HuH-7.5 (cell line): ENCODE data around the gene FYN.

Experiments
- DNase-seq: peaks from one replicate; pipeline ENCODE4 v3.0.0; 2011; ENCODE audit warnings: low spot score

Gene FYN

DNA sequence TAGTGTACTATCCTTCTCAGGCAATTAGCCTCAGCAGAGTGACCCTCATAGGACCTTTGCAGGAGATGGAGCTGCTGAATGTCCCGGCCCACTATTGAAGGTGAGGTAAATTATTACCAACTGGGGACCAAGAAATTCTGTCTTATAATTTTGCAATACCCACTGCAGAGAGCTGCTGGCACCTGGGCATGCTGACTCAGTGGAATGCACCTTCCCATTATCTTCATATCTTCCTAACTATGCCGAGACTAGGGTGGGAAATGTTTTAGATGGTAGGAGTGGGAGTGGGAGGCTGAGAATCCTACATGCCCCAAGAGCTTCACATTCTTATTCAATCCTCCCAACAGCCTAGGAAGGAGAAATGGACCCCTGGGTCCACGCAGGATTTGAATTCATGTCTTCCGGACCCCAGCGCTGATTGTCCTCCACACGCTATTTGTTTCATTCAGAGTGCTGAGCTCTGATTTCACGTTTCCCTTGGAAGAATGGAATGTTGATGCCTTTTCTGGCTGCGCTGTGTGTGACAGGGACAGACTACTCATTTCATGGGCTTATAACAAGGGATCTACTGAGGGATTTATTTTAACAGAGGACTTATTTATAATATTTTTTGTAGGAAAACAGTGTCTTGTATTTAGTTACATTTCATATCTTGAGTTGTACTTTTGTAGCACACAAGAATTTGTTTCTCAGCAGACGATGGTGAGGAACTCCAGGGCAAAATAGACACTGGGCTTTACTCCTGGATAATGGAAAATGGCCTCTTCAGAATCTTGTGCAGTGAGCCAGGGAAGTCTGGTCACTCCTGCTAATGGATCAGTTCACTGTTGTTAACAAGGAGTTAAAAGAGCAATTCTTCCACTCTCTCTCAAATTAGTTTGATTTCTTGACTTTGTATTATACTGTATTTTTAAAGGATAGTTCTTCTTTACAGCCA, 66.4 kb downstream of the FYN start:
- no peak for DNase-seq

DNA sequence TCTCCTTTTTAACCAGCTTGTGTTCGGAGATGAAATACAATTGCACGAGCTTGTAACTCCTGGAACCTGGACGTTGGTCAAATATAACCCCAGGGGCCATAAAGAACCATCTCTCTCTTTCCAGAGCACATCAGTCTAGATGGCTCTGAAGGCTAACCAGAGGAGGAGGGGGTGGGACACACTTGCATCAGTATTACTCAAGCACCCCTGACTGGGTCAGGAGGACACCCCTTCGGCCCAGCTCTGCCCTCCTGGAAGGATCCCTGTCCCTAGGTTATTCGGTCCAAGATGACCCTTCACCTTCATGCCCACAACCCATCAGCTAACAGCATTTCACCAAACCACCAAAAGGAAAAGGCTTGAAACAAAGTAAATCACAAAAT, 67.1 kb downstream of the FYN start:
- DNase-seq: no peak

DNA sequence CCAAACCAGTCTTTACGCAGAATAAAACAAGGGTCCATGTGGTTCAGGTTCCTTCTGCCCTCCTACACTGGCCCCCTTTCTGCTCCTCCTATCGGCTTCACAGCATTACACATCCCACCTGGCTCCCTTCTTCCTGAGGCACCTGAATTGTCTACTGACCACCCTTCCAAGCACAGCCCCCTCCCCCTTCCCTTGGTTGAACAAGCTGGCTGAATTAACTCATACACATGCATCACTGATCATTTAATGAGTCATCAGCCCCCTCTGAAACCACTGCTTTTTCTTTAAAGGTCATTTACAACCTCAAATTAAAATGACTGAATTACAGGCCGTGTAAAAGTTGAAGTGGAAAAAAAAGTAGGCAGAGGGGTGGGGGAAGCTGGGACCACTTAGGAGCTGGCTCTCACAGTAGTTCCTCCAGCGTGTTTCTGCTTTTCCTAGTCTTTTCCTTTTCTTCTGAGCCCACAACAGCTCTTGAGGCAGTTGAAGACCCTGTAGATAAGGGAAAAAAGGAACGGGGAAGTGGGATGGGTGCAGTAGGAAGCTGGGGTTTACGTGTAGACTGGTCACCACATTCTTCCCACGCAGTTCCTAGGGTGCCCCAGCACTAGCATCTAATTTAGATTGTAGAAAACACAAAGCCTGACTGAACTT, 67.6 kb downstream of the FYN start:
- no peak for DNase-seq

DNA sequence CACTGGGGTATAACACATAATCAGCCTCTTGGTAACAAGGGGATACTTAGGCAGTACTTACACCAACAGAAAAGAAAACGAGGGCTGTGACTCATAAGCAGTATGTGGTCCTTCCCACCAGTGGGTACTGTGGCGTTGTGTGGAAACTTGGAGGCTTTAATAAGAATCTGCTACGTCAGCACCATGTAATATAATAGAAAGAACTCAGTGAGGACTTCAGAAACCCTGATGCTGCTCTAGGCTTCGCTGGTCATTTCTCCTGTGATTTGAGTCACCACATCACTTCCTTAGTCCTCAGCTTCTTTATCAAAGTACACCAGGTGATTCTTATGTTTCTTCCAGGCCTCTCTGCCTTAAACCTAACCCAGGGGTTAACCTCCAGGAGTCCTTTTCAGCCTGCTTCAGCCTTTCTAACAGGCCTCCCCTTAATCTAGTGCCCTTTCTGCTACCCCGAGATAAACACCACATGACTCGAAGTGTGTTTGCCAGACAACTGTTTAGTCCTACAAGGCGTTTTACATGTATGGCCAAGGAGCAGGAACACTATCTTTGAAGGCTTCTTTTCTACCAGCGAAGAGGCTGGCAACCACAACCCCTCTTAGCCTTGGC, 68.5 kb downstream of the FYN start:
- DNase-seq: no peak

DNA sequence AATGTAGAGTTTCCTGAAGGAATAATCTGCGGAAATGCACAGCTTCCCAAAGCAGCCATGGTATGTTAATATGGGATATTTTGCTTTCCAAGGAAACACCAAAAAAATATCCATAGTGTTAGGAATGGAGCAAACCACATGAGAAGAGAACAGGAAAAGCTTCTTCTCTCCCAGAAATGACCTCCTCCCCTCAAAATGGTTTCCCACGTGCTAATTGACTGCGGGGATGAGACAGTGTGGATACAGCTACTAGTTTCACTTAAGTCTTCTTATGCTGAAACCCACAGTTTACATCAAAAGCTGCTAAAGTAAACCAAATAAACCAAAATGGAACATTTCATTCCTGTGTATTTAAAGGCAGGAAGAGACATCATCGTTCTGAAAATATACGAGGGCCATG, 69.4 kb downstream of the FYN start:
- no peak for DNase-seq

DNA sequence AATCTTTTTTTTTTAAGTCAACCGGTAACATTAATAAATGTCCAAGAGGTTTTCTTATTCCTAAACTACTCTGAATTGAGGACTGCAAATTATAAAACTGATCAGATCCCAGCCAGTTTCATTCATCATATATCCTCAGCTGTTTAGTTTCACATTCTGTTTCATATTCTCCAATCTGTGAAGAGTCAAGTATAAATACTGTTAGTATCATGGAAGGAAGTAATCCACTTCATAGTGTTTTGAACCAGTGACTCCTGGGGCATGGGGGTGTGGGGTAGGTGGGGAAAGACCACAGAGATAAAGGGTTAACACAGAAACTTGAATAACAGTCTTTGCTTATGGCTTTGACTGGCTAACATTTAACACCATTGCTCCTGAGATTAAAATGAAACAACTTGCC, 69.9 kb downstream of the FYN start:
- DNase-seq: no peak

DNA sequence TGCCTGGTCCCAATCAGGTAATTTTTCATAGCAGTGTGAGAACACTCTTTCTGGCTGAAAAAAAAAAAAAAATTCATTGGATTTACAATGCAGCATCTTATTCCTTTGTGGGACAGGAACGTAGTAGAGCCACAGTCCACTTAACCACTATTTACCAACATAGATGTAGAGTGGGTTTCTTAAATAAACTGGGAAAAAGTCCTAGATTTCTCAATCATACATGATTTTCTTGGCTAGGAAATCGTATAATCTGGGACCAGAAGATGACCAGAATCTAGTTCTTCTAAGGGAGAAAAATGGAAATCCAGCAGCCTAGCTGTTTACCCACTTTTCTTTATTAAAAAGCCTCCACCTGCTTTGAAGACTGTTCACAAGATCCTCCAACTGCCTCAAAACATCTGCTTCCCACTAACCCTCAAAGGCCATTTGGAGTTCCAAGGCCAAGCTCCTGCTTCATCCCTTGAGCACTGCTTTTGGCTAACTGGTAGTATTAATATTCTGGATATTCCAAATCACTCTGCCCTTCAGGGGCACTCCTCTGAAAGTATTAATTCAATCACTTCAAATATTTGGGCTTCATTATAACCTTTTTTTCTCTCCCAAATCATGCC, 70.4 kb downstream of the FYN start:
- no peak for DNase-seq

DNA sequence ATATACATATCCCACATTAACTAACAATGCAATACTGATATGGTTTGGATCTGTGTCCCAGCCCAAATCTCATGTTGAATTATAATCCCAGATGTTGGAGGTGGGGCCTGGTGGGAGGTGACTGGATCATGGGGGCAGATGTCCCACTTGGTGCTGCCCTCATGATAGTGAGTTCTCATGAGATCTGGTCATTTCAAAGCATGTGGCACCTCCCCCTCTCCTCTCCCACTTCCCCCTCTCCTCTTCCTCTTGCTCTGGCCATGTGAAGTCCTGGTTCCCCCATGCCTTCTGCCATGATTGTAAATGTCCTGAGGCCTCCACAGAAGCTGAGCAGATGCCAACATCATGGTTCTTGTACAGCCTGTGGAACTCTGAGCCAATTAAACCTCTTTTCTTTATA, 71.2 kb downstream of the FYN start:
- no peak for DNase-seq

DNA sequence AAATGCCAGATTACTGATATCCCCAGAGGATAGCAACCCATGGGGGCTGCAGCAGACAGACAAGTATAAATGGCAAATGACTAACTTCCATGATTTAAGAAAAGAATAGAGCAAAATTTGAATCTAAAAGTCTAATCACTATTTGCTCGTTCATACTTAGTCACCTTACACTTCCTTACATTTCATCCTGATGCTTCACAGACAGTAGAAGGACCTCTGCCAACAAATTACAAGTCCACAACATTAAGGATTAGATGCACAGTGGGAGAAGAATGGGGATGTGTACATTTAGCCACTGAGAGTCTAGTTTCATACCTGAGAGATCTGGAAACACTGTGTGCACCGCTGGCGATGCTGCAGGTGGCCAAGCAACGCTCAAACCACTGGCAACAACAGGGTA, 72.4 kb downstream of the FYN start:
- no peak for DNase-seq

DNA sequence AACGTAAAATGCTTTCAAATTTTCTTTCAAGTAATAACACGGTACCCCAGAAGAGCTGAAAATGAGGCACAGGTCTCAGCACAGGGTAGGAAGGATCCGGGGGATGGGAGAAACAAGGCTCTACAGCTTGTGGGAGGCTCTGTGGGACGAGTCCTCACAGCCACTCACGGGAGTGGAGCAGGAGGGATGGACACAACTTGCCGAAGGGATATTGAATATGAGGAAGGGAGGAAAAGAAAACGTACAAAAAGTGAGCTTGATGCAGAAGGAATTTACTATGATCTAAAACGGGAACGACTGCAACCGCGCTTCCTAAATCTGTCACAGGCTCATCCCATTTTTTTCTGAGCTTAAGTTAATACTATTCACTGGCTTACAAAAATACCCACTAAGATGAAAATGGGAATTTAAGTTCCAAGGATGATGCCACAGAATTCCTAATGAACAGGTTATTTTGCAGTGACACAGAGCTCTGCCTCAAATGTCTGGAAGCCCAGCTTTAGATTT, 72.9 kb downstream of the FYN start:
- no peak for DNase-seq

DNA sequence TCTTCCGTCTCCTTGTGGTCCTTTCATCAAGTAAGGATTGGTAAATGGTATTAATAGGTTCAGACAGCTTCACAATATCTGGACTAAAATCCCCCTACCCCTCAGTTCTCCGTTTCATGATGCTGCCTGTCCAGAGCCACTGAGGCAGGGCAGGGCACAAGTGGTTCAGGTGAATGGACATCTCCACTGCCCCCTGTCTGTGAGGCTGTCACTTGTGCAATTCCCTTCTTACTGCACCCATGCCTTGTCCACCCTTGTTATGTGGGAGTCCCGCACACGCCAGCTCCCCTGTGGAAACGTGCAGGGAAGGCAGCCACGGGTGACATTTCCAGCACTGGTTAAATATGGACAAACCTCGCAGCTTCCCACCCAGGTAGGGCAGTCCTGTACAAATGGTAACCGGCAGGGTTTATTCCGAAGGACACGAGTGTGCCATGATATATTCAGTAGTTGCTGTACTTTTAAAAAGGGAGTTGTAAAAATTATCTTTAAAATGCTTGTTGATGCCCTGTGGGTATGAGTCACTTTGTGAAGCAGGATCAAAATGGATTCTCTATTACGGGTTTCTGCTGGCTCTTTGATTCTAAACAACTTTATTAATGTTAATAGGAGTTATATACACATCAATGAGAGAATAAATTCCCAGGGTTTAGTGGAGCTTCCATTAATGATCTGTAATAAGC, 73.5 kb downstream of the FYN start:
- no peak for DNase-seq

DNA sequence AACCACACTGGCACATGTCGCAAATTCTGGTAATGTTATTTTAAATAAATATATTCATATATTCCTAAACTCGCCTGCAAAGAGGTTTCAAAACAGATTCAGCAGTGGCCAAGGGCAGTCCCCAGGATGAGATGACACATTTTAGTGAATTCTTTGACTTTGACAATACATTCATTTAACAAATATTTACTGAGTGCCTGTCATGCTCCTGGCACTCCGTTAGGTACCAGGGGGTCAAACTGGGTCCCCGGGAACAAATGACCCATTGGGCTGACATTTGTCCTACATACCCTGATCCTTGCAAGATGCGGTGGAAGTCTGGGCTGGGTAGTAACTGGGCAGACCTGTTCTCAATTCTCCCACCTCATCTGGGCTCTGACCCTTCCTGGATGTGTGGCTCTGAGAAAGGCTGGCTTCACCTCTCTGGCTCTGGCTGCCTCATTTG, 74.9 kb downstream of the FYN start:
- DNase-seq: no peak

DNA sequence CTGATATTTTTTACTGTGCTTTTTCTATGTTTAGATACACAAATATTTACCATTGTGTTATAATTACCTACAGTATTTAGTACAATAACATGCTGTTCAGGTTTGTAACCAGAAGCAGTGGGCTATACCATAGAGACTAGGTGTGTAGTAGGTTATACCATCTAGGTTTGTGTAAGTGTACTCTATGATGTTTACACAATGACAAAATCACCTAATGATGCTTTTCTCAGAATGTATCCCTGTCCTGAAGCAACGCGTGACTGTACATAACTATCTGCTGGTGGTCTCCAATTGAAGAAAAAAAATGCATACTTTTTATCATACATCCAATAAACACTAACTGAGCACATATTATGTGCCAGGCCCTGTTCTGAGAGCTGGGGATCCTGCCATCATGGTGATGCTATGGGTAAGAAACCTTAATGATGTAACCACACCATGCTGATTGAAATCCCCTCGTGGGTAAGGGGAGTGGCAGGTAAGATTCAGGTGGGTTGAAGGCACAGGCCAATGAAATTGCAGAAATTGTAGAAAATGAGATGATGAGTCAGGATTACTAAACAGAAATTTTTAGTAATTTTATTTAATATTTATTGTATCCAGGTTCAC, 76.8 kb downstream of the FYN start:
- no peak for DNase-seq

DNA sequence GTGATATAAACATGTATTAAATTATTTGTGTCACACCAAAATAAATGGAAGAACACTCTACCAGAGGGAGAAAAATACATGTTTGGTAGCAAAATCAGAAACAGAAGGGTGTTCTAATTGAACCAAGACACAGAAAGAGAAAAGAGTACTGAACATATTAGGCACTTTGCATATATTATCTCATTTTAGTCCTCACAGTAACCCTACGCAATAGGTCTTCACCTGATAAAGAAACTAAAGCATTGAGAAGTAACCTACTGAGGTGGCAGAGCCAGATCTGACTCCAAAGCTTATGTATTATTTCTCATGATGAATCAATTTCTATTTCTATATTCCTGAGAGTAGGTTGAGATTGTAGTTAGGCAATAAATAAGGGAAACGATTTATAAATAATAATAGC, 77.7 kb downstream of the FYN start:
- no peak for DNase-seq

DNA sequence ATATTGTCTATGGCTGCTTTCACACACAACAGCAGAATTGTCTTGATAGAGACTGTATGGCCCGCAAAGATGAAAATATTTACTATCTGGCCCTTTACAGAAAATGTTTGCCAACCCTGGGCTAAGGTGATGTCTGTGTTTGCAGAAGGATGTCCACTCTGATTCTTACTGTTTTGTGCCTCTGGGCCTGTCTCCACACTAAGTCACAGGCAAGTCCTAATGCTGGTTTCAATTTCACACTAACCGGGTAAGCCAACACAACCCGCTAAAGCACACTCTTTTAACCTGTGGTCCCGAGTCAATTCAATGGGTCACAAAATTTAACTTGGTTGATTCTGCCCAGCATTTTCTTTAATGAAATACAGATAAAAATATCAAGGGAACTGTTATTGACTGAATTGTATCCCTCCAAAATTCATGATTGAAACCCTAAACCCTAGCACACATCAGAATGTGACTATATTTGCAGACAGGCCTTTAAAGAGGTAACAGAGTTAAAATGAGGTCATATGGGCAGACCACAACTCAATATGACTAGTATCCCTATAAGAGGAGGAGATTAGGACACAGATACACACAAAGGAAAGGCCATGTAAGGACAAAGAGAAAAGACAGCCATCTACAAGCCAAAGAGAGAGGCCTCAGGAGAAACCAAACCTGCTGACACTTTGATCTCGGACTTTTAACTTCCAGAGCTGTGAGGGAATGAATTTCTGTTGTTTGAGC, 78.4 kb downstream of the FYN start:
- no peak for DNase-seq

DNA sequence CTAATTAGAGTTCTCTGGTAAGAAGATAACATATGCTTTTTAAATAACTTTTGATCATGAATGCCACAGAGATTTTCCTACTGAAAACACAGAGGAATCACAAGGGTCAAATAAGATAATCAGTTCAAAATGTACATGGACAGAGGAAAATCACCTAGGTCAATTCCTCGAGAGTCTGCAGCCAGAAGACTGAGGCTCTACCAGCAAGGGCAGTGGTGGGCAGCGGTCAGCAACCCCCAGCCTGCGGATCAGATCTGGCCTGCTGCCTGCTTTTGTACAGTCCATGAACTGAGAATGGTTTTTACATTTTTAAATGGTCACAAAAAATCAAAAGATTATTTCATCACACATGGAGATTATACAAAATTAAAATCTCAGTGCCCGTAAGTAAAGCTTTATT, 79.0 kb downstream of the FYN start:
- DNase-seq: no peak

DNA sequence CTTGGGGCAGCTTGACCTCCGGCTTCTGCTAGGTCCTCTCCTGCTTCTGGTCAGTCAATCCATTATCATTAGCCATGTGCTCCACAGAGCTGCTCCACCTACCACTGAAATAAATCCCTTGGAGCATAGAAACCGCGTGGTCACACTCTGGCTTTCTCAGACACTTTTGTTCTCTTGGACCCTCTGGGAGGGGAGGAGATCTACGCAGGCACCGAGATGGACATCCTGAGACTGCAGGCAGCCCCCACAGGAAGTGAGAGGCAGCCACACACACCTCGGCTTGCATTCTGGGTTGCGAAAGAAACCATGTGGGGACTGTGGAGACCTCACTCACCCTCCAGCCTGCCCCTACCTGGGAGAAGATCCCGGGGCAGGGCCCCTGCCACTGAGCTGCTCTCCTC, 79.5 kb downstream of the FYN start:
- no peak for DNase-seq

DNA sequence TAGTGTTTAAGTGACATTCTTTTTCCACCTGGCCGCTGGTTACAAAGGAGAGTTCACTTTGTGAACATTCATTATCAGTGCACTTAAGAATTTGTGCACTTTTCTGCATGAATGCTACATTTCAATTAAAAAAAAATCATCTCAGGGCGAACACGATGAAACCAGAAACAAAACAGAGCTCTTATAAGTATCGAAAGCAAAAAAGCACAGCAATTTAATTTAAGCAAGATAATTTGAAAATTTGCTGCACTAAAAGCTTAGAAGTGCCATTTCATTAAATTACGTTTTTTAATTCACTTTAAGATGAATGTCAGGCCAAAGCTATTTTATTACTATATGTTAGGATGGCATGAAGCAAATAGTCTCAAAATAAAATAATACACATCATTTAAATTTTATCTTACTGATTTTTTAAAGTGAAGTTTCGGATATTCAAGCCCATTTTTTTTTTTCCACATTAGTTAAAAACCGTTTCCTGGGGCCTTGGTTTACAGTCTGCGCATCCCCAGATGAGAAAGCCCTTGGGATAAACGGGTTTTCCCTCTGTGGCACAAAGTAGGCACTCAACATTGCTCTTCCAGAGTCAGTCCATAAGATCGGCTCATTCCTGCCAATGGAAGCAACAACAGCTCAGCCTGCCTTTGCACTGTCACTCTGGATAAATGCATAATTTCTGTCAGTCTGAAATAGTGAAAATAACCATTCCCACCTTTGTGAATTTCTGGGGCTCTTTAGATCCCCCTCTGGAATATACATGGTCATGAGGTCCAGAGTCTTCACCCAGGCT, 80.1 kb downstream of the FYN start:
- DNase-seq: no peak

DNA sequence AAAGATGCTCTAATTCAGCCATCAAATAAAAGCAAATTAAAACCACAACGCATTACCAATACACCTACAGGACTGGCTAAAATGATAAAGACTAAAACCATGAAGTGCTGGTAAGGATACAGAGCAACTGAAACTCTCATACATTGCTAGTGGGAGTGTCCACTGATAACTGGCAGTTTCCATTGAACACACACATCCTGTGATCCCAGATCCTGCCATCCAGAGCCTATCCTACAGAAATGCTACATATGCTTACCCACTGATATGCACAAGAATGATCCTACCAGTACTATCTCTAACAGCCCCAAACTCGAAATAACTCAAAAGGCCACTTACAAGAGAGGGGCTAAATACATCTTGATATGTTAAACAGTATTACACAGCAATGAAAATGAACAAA, 81.0 kb downstream of the FYN start:
- DNase-seq: no peak

DNA sequence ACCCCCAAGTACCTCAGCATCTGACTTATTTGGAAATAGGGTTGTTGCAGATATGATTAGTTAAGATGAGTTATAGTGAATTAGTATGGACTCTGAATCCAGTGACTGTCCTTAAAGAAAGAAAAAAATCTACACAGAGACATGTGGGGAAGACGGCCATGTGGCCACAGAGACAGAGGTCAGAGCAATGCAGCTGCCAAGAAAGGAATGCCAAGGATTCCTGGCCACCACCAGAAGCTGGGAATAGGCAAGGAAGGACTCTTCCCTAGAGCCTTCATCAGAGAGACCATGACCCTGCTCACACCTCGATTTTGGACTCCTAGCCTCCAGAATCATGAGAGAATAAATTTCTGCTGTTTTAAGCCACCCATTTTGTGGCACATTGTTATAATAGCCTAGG, 81.8 kb downstream of the FYN start:
- DNase-seq: no peak
